Heart right ventricle (tissue), 16 donors: ENCODE results near the gene SUN5. TPM values are rescaled to one million over a fixed set of nuclear protein-coding genes. Genes with fewer than 3 reads are reported as not detected.

Experiments
- ATAC-seq, 8 donors: fragments of 200-7000 bp; cut with Tn5 transposase; one replicate each; pipeline ENCODE4 v1.9.1; 2020; ENCODE audit warnings: mild to moderate bottlenecking in 8 of 8, moderate library complexity in 8 of 8, moderate number of reproducible peaks in 1 of 8
- DNase-seq, 2 donors: peaks; one replicate each; pipeline ENCODE4 v3.0.0-alpha.2; 2020
- H3K27ac ChIP-seq, 10 donors: fragments of 200-600 bp; sonication (generic) in 2 of 10; one replicate each; pipeline versions ENCODE4 v1.5.0 to v1.8.0; 2020 to 2022; ENCODE audit warnings: mild to moderate bottlenecking in 3 of 10
- H3K27me3 ChIP-seq, 7 donors: fragments of 200-600 bp; one replicate each; pipeline ENCODE4 v1.8.0; 2021 to 2022; ENCODE audit warnings: mild to moderate bottlenecking in 2 of 7
- H3K36me3 ChIP-seq, 9 donors: fragments of 200-600 bp; sonication (generic) in 1 of 9; one replicate each; pipeline versions ENCODE4 v1.5.0 to v1.8.0; 2020 to 2022; ENCODE audit warnings: mild to moderate bottlenecking in 2 of 9
- H3K4me1 ChIP-seq, 9 donors: fragments of 200-600 bp; sonication (generic) in 1 of 9; one replicate each; pipeline versions ENCODE4 v1.5.0 to v1.8.0; 2020 to 2022; ENCODE audit warnings: mild to moderate bottlenecking in 4 of 9
- H3K4me3 ChIP-seq, 10 donors: fragments of 200-600 bp; sonication (generic) in 2 of 10; one replicate each; pipeline versions ENCODE4 v1.5.0 to v1.8.0; 2020 to 2022; ENCODE audit warnings: mild to moderate bottlenecking in 7 of 10, moderate library complexity in 2 of 10
- H3K9me3 ChIP-seq, 11 donors: fragments of 200-600 bp in 10 of 11; sonication (generic) in 2 of 11; one replicate each; pipeline versions ENCODE4 v1.5.0 to v1.8.0; 2013 to 2022; ENCODE audit warnings: mild to moderate bottlenecking in 2 of 11, control low read depth in 1 of 11, moderate library complexity in 1 of 11
- CTCF ChIP-seq, 9 donors: fragments of 200-600 bp; sonication (generic) in 2 of 9; IDR thresholded peaks; one replicate each; pipeline versions ENCODE4 v1.5.0 to v1.8.0; 2021 to 2022; ENCODE audit warnings: antibody characterized with exemption in 9 of 9, mild to moderate bottlenecking in 5 of 9, moderate library complexity in 1 of 9
- WGBS, 2 donors: extraction: QIAGEN DNeasy Blood & Tissue Kit; methylation state at CpG; one replicate each; pipeline ENCODE4 v1.1.7; 2013; ENCODE audit warnings: inconsistent platforms in 1 of 2; 5-methylcytosine and 5-hydroxymethylcytosine counted together
- intact Hi-C, 10 donors: fragments of 100-400 bp; cut with DNase I; formaldehyde crosslinking; loops; one replicate each; pipeline versions ENCODE4 v1.11.1 to v1.14.2; 2022
- polyA plus RNA-seq, 2 donors: library from polyadenylated mRNA; stranded (reverse); fragments of 200-250 nt; gene quantifications; one replicate each; pipeline ENCODE4 v1.2.3, GENCODE V29; 2013
- total RNA-seq, 10 donors: library from RNA; stranded (reverse); fragmentation: NEBNext Ultra II Directional in 3 of 10; extraction: Animal tissue kit (Norgen Biotek cat#: 25700) in 3 of 10; gene quantifications; one replicate each; pipeline versions ENCODE4 v1.2.1 to v1.2.4, GENCODE V29; 2021 to 2023
- donor health status: Arrhythmogenic right ventricular cardiomyopathy.
- donor health status: ischemic (EF 13 %, LVEDD 7.1; RV severe dilation, severe dysfunction).
- donor health status: healthy with polysubstance abuse.
- donor health status: DM: no; HTN: yes; CAD: no.
- donor health status: DM: no; HTN: no; CAD: no.
- donor health status: ischemic (EF 25% LVEDD 6.9; RV normal size, moderate dysfunction).
- donor health status: ischemic (EF 25% LVEDD 5.7; RV mildly dilated, moderate dysfunction).
- donor health status: healthy.
- donor health status: DM: yes; HTN: yes; CAD: no.
- donor health status: Ischemic cardiomyopathy.
- donor health status: ischemic (EF 35%, LVEDD 5.7; RV mildly dilated, moderate dysfunction).
- donor health status: nonischemic (EF 11% LVEDD 7.7; RV severe dilation, severe dysfunction).
- donor health status: DM: yes; HTN: yes; CAD: no.
- donor health status: PGD.
- donor health status: ischemic (EF 29% LVEDD 5.4; RV normal size, mild dysfunction).
- donor health status: nonischemic (EF 23%, LVEDD 6.1; RV moderate dilation, normal function).

The SUN5 gene
- total and polyA plus RNA-seq, 12 donors, result not detected

DNA sequence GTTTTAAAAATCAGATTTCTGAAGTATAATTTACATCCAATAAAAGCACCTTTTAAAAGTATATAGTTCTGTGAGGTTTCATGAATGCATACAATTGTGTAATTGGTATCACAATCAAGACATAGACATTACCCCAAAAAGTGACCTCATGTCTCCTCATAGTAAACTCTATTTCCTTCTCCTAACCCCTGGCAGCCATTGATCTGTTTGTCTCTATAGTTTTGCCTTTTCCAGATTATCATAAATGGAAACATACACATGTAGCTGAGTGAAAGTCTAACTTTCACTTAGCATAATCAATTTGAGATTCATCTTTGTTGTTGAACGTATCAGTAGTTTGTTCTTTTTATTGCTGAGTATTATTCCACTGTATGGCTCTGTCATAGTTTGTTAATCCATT is 57.6 kb downstream of the SUN5 start:
- Histone ChIP-seq H3K4me1 (no peaks in the 10 kb centered on the region), H3K36me3 (no peaks in the 10 kb centered on the region), H3K9me3 (peaks cover 0 to 14% (median 0%) of the 10 kb centered on the region in 11 donors), H3K27ac (no peak overlapping the region), H3K4me3 (no peak overlapping the region), H3K27me3 (peaks cover 0 to 12% (median 0%) of the 10 kb centered on the region in 7 donors)
- TF ChIP-seq CTCF (IDR thresholded peaks at IDR 0.05), result no peak
- 85 to 88% methylated on average over 1 of the region's 1 CpG for WGBS, 2 donors
- no peak for DNase-seq
- no peak for ATAC-seq
- intact Hi-C loops, result no loop called here

DNA sequence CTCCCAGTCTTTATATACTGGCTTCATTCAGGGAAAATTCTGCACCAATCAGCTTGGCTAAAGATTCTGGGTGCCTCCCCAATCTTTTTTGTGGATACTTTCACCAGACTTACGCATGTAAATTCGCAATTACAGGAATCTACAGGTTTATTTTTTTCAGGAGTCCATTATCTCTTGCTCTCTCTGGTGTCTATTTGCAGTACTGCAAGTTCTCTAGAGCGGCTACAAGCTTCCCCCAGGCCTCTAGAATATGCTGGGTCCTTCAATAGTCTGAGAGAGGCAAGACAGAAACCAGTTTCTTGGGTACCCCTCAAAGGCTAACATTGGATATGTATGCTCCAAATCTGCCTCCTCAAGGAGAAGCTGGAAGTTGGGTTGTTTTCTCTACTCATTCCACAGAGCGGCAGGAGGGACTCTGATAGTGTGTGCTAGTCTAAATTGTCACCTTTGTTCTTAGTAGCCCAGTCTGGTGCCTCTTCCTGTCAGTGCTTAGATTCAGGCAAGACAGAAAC is 58.5 kb downstream of the SUN5 start:
- whole genome bisulfite sequencing, 2 donors, result 49 to 60% methylated on average over 4 of the region's 4 CpGs
- H3K27ac ChIP-seq, result no peak overlapping the region
- H3K9me3 ChIP-seq, result peaks cover 0 to 22% (median 0%) of the 10 kb centered on the region in 11 donors
- DNase-seq (no peak), ATAC-seq (no peak)
- intact Hi-C loops, result no loop called here
- H3K4me3 ChIP-seq, result no peak overlapping the region
- no peaks in the 10 kb centered on the region for H3K36me3 ChIP-seq
- peaks cover 0 to 12% (median 0%) of the 10 kb centered on the region in 7 donors for H3K27me3 ChIP-seq
- no peaks in the 10 kb centered on the region for H3K4me1 ChIP-seq
- TF ChIP-seq CTCF (IDR thresholded peaks at IDR 0.05), result peak in 7 of 9 donors; percentile 29 to 50 (median 38)

GRCh38 chr20:32943490-32944052 is 60.7 kb downstream of the SUN5 start:
- no peak overlapping the region for H3K27ac ChIP-seq
- no peak for TF ChIP-seq CTCF (IDR thresholded peaks at IDR 0.05)
- H3K4me3 ChIP-seq, result no peak overlapping the region
- ATAC-seq (no peak), DNase-seq (no peak)
- intact Hi-C loops, result no loop called here
- peaks cover 0 to 12% (median 0%) of the 10 kb centered on the region in 7 donors for H3K27me3 ChIP-seq
- H3K9me3 ChIP-seq, result peaks cover 0 to 22% (median 0%) of the 10 kb centered on the region in 11 donors
- no peaks in the 10 kb centered on the region for H3K36me3 ChIP-seq
- no peaks in the 10 kb centered on the region for H3K4me1 ChIP-seq
- 70 to 85% methylated on average over 7 of the region's 7 CpGs for WGBS, 2 donors

DNA sequence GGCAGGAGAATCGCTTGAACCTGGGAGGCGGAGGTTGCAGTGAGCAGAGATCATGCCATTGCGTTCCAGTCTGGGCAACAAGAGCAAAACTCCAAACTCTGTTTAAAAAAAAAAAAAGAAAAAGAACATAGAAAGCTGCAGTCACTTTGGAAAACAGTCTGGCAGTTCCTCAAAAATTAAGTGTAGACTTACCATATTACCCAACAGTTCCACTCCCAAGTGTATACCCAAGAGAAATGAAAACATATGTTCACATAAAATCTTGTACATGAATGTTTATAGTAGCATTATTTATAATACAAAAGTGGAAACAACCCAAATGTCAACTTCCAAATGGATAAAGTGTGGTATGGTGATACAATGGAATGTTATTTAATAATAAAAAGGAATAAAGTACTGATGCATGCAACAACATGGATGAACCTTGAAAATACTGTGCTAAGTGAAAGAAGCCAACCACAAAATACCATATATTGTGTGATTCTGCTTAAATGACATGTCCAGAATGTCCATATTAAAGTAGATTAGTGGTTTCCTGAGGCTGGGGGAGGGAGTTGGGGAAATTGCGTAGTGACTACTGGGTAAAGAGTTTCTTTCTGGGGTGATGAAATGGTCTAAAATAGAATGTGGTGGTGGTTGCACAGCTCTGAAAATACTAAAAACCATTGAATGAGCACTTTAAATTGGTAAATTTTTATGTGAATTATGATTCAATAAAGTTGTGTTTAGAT is 62.9 kb downstream of the SUN5 start:
- intact Hi-C loops, result no loop called here
- Histone ChIP-seq H3K9me3 (peaks cover 0 to 27% (median 0%) of the 10 kb centered on the region in 11 donors), H3K4me1 (no peaks in the 10 kb centered on the region), H3K36me3 (no peaks in the 10 kb centered on the region), H3K27ac (no peak overlapping the region), H3K4me3 (no peak overlapping the region), H3K27me3 (peaks cover 0 to 12% (median 0%) of the 10 kb centered on the region in 7 donors)
- no peak for TF ChIP-seq CTCF (IDR thresholded peaks at IDR 0.05)
- WGBS, 2 donors, result 69 to 85% methylated on average over 4 of the region's 4 CpGs
- DNase-seq, result no peak
- ATAC-seq, result no peak
